H9 (cell line): ENCODE results near the gene FAM124A. TPM values are rescaled to one million over a fixed set of nuclear protein-coding genes. Genes with fewer than 3 reads are reported as not detected.
A peak's percentile ranks its signal among the peaks of the same experiment; 100 is the strongest.

Source experiments
- DNase-seq: peaks from one replicate; pipeline ENCODE4 v3.0.0-alpha.2; 2017
- H2AFZ ChIP-seq: one replicate; pipeline ENCODE4 v1.6.1; 2013; ENCODE audit warnings: mild to moderate bottlenecking, low read length, control low read depth, moderate library complexity
- H2AK5ac ChIP-seq: 2 replicates; pipeline ENCODE4 v1.6.1; 2013; ENCODE audit warnings: low read length, control low read depth, mixed read lengths; ENCODE audit not compliant: insufficient read length
- H2BK120ac ChIP-seq: one replicate; pipeline ENCODE4 v1.6.1; 2013; ENCODE audit warnings: low read depth, mild to moderate bottlenecking, low read length, control low read depth, inconsistent platforms; ENCODE audit not compliant: poor library complexity, severe bottlenecking
- H2BK12ac ChIP-seq: 2 replicates; pipeline ENCODE4 v1.6.1; 2013; ENCODE audit warnings: low read length, control low read depth, mixed read lengths, low read depth; ENCODE audit not compliant: insufficient read length
- H2BK15ac ChIP-seq: 2 replicates; pipeline ENCODE4 v1.6.1; 2013; ENCODE audit warnings: low read depth, low read length, control low read depth
- H2BK20ac ChIP-seq: one replicate; pipeline ENCODE4 v1.6.1; 2013; ENCODE audit warnings: low read depth, mild to moderate bottlenecking, low read length, control low read depth, inconsistent platforms; ENCODE audit not compliant: poor library complexity, severe bottlenecking
- H2BK5ac ChIP-seq: 2 replicates; pipeline ENCODE4 v1.6.1; 2013; ENCODE audit warnings: low read length, control low read depth, mixed read lengths; ENCODE audit not compliant: insufficient read length
- H3K14ac ChIP-seq: 2 replicates; pipeline ENCODE4 v1.6.1; 2013; ENCODE audit warnings: low read length, control low read depth; ENCODE audit not compliant: insufficient read depth
- H3K18ac ChIP-seq: 2 replicates; pipeline ENCODE4 v1.6.1; 2013; ENCODE audit warnings: low read depth, mild to moderate bottlenecking, mixed read lengths, low read length, control low read depth; ENCODE audit not compliant: insufficient read length
- H3K23ac ChIP-seq: 2 replicates; pipeline ENCODE4 v1.6.1; 2013; ENCODE audit warnings: low read length, control low read depth, mixed read lengths, low read depth; ENCODE audit not compliant: insufficient read length
- H3K23me2 ChIP-seq: 2 replicates; pipeline ENCODE4 v1.6.1; 2013; ENCODE audit warnings: low read depth, mild to moderate bottlenecking, mixed read lengths, low read length, control low read depth; ENCODE audit not compliant: insufficient read length, poor library complexity, severe bottlenecking
- H3K27ac ChIP-seq: 2 replicates; pipeline ENCODE4 v1.5.1; 2013; ENCODE audit warnings: low read length, control low read depth, mixed read lengths, low read depth; ENCODE audit not compliant: insufficient read length
- H3K27me3 ChIP-seq: 2 replicates; pipeline ENCODE4 v1.6.1; 2013; ENCODE audit warnings: low read length, control low read depth, inconsistent platforms; ENCODE audit not compliant: insufficient read depth
- H3K4ac ChIP-seq: 2 replicates; pipeline ENCODE4 v1.6.1; 2013; ENCODE audit warnings: low read depth, mild to moderate bottlenecking, control low read depth, inconsistent platforms, low read length, moderate library complexity
- H3K4me1 ChIP-seq: 2 replicates; pipeline ENCODE4 v1.6.1; 2013; ENCODE audit warnings: low read length, control low read depth, inconsistent platforms; ENCODE audit not compliant: insufficient read depth
- H3K4me2 ChIP-seq: 2 replicates; pipeline ENCODE4 v1.6.1; 2013; ENCODE audit warnings: low read length, control low read depth, mixed read lengths; ENCODE audit not compliant: insufficient read length, insufficient read depth
- H3K56ac ChIP-seq: 2 replicates; pipeline ENCODE4 v1.6.1; 2013; ENCODE audit warnings: low read depth, mild to moderate bottlenecking, mixed read lengths, low read length, control low read depth; ENCODE audit not compliant: insufficient read length
- H3K79me1 ChIP-seq: 2 replicates; pipeline ENCODE4 v1.6.1; 2013; ENCODE audit warnings: low read depth, mild to moderate bottlenecking, moderate library complexity, low read length, control low read depth, inconsistent platforms; ENCODE audit not compliant: insufficient read depth, poor library complexity, severe bottlenecking
- H3K79me2 ChIP-seq: 2 replicates; pipeline ENCODE4 v1.6.1; 2013; ENCODE audit warnings: low read length, control low read depth, inconsistent platforms; ENCODE audit not compliant: insufficient read depth
- H3K9ac ChIP-seq: 2 replicates; pipeline ENCODE4 v1.6.1; 2013; ENCODE audit warnings: low read length, control low read depth, mixed read lengths; ENCODE audit not compliant: insufficient read length; ENCODE audit errors: extremely low read depth
- H3K9me3 ChIP-seq: one replicate; pipeline ENCODE4 v1.6.1; 2013; ENCODE audit warnings: low read depth, low read length, inconsistent platforms; ENCODE audit not compliant: control insufficient read depth
- H3T11ph ChIP-seq: one replicate; pipeline ENCODE4 v1.6.1; 2013; ENCODE audit warnings: mild to moderate bottlenecking, low read length, control low read depth, inconsistent platforms
- H4K20me1 ChIP-seq: one replicate; pipeline ENCODE4 v1.6.1; 2013; ENCODE audit not compliant: control insufficient read depth, insufficient read length, insufficient read depth
- H4K5ac ChIP-seq: 2 replicates; pipeline ENCODE4 v1.6.1; 2013; ENCODE audit warnings: low read depth, mild to moderate bottlenecking, mixed read lengths, low read length, control low read depth; ENCODE audit not compliant: insufficient read length
- H4K8ac ChIP-seq: replicated peaks from 2 replicates; pipeline ENCODE4 v1.6.1; 2013; ENCODE audit warnings: low read length, control low read depth, mixed read lengths, low read depth; ENCODE audit not compliant: insufficient read length
- H4K91ac ChIP-seq: 2 replicates; pipeline ENCODE4 v1.6.1; 2013; ENCODE audit warnings: low read depth, mild to moderate bottlenecking, moderate library complexity, mixed read lengths, low read length, control low read depth; ENCODE audit not compliant: insufficient read length
- H3K27ac Mint-ChIP-seq, 3 experiments: 2 replicates in 2 of 3; 3 replicates in 1 of 3; pipeline ENCODE4 v1.8.0; 2020 to 2021; ENCODE audit warnings: mixed read lengths in 3 of 3, mild to moderate bottlenecking in 1 of 3, moderate library complexity in 1 of 3
- H3K27me3 Mint-ChIP-seq: 2 replicates; pipeline ENCODE4 v1.8.0; 2021; ENCODE audit warnings: low read depth, mild to moderate bottlenecking, moderate library complexity, mixed read lengths
- H3K36me3 Mint-ChIP-seq, 3 experiments: 2 replicates in 2 of 3; 3 replicates in 1 of 3; pipeline ENCODE4 v1.8.0; 2020 to 2021; ENCODE audit warnings: low read depth in 3 of 3, mixed read lengths in 3 of 3; ENCODE audit not compliant: insufficient read depth in 1 of 3
- H3K4me1 Mint-ChIP-seq, 2 experiments: 2 replicates each; pipeline ENCODE4 v1.8.0; 2020; ENCODE audit warnings: mixed read lengths in 2 of 2
- H3K4me3 Mint-ChIP-seq, 2 experiments: 2 replicates in 1 of 2; 3 replicates in 1 of 2; pipeline ENCODE4 v1.8.0; 2020 to 2021; ENCODE audit warnings: mild to moderate bottlenecking in 2 of 2, mixed read lengths in 2 of 2, moderate library complexity in 1 of 2
- H3K9me3 Mint-ChIP-seq, 2 experiments: 2 replicates in 1 of 2; 3 replicates in 1 of 2; pipeline ENCODE4 v1.8.0; 2020; ENCODE audit warnings: mild to moderate bottlenecking in 2 of 2, mixed read lengths in 2 of 2, moderate library complexity in 1 of 2
- CTCF ChIP-seq: fragments of 200-600 bp; sonication (generic); conservative IDR thresholded peaks from 3 replicates; pipeline ENCODE4 v1.8.0; 2021; ENCODE audit warnings: antibody characterized with exemption, mild to moderate bottlenecking
- WGBS: extraction: QIAGEN DNeasy Blood & Tissue Kit; methylation state at CpG from one replicate; pipeline ENCODE4 v1.1.7; 2013; ENCODE audit warnings: missing lambda C conversion rate, low lambda C conversion rate, mixed read lengths; ENCODE audit not compliant: insufficient read length; ENCODE audit errors: extremely low coverage; 5-methylcytosine and 5-hydroxymethylcytosine counted together
- total RNA-seq: library from RNA; stranded (reverse); gene quantifications from 2 replicates; pipeline ENCODE4 v1.2.1, GENCODE V29; 2021

FAM124A gene
- total RNA-seq, 1 experiment from 2014 or later = 41.9 TPM

- Histone ChIP-seq H3K27ac (no peak overlapping the region), H3K27me3 (no peaks in the 10 kb centered on the region), H3K56ac (no peak overlapping the region), H3K4me2 (no peak overlapping the region), H3K9me3 (no peaks in the 10 kb centered on the region), H2BK5ac (no peak overlapping the region), H3K18ac (no peak overlapping the region), H3K79me1 (no peaks in the 10 kb centered on the region), H2AFZ (no peak overlapping the region), H3K79me2 (no peaks in the 10 kb centered on the region; the same call in 1 of the 2 replicates), H3T11ph (no peak overlapping the region), H3K9ac (no peak overlapping the region), H4K5ac (no peak overlapping the region), H2BK15ac (no peak overlapping the region), H3K4me1 (peaks cover 11% of the 10 kb centered on the region), H3K4ac (no peak overlapping the region), H4K8ac (no peak overlapping the region), H2AK5ac (no peak overlapping the region), H3K23me2 (no peaks in the 10 kb centered on the region), H3K14ac (no peak overlapping the region), H2BK12ac (no peak overlapping the region), H4K20me1 (no peaks in the 10 kb centered on the region), H2BK20ac (no peak overlapping the region), H3K23ac (no peak overlapping the region), H2BK120ac (no peak overlapping the region), H4K91ac (no peak overlapping the region)
- no CpG with 5 or more reads among the region's 4 CpGs for WGBS
- TF ChIP-seq CTCF = no peak
- no peaks in the 10 kb centered on the region for H3K9me3 Mint-ChIP-seq
- peaks cover 59 to 61% of the 10 kb centered on the region in 2 experiments for H3K4me1 Mint-ChIP-seq
- peaks cover 34 to 63% (median 53%) of the 10 kb centered on the region in 3 experiments for H3K36me3 Mint-ChIP-seq
- DNase-seq = no peak
- H3K27me3 Mint-ChIP-seq = no peaks in the 10 kb centered on the region
- H3K27ac Mint-ChIP-seq = 0 out of 7 replicates have a peak overlapping the region, but pooled peaks of 1 of the 3 experiments have one; percentile 17
- no peak overlapping the region for H3K4me3 Mint-ChIP-seq
These were observed 15.2 kb downstream of the FAM124A start for GRCh38 chr13:51237386-51237785.
